AG20443 (cell line): ENCODE measurements around the gene PRKN.

Source experiments
- DNase-seq: peaks from one replicate; pipeline ENCODE4 v3.0.0; 2012; ENCODE audit warnings: low spot score, mixed read lengths

PRKN gene

GRCh38 chr6:162238675-162239074, 488.9 kb downstream of the PRKN start:
- DNase-seq, result no peak

GRCh38 chr6:162237331-162237730, 490.2 kb downstream of the PRKN start:
- DNase-seq, result no peak

- DNase-seq, result no peak
These were observed 492.9 kb downstream of the PRKN start for GRCh38 chr6:162234631-162235030.

- DNase-seq, result no peak
These were observed 497.3 kb downstream of the PRKN start for GRCh38 chr6:162230147-162230752.

GRCh38 chr6:162229093-162229492, 498.5 kb downstream of the PRKN start:
- DNase-seq, result no peak

GRCh38 chr6:162226803-162227202, 500.8 kb downstream of the PRKN start:
- DNase-seq, result no peak

- no peak for DNase-seq
These were observed 505.0 kb downstream of the PRKN start for GRCh38 chr6:162222521-162222920.

GRCh38 chr6:162220876-162221275, 506.7 kb downstream of the PRKN start:
- no peak for DNase-seq

GRCh38 chr6:162219266-162219665, 508.3 kb downstream of the PRKN start:
- DNase-seq, result no peak

GRCh38 chr6:162217811-162218493, 509.6 kb downstream of the PRKN start:
- no peak for DNase-seq

GRCh38 chr6:162217058-162217457, 510.5 kb downstream of the PRKN start:
- no peak for DNase-seq

GRCh38 chr6:162211777-162212176, 515.8 kb downstream of the PRKN start:
- DNase-seq, result no peak

GRCh38 chr6:162211022-162211421, 516.5 kb downstream of the PRKN start:
- DNase-seq, result no peak

- no peak for DNase-seq
These were observed 524.3 kb downstream of the PRKN start for GRCh38 chr6:162203287-162203686.

GRCh38 chr6:162200945-162201690, 526.4 kb downstream of the PRKN start:
- DNase-seq, result no peak

GRCh38 chr6:162200041-162200440, 527.5 kb downstream of the PRKN start:
- no peak for DNase-seq

GRCh38 chr6:162198925-162199324, 528.6 kb downstream of the PRKN start:
- DNase-seq, result no peak

- no peak for DNase-seq
These were observed 529.5 kb downstream of the PRKN start for GRCh38 chr6:162198076-162198475.

- DNase-seq, result no peak
These were observed 532.1 kb downstream of the PRKN start for GRCh38 chr6:162195441-162195840.

- DNase-seq, result no peak
These were observed 536.6 kb downstream of the PRKN start for GRCh38 chr6:162190981-162191380.

- DNase-seq, result no peak
These were observed 540.2 kb downstream of the PRKN start for GRCh38 chr6:162187168-162187935.

- DNase-seq, result no peak
These were observed 543.1 kb downstream of the PRKN start for GRCh38 chr6:162184465-162184864.
